ENCODE measurements around the gene PHLPP2.

DNA sequence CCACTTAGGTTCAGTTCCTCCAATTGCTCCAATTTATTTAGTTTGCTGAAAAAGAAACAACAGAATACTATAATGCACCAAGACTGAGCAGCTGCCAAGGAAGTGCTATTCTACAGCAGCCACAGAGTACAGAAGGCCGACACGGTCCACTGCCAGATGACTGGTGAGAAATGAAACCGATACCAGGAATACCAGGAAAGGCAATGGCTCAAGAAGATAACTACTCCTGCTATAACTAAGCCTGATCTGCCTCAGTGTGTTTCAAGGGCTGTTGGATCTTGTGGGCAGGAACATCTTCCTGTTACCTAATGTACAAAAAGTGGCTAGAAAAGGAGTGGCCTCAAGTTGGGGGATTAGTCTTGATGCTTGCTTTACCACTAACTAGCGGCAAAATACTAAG is 65.7 kb downstream of the PHLPP2 start:
- TF ChIP-seq EZH2 (IDR thresholded peaks at IDR 0.05; ENCODE audit: borderline replicate concordance, low read length), result no peak
- TF ChIP-seq, protein P1, sequence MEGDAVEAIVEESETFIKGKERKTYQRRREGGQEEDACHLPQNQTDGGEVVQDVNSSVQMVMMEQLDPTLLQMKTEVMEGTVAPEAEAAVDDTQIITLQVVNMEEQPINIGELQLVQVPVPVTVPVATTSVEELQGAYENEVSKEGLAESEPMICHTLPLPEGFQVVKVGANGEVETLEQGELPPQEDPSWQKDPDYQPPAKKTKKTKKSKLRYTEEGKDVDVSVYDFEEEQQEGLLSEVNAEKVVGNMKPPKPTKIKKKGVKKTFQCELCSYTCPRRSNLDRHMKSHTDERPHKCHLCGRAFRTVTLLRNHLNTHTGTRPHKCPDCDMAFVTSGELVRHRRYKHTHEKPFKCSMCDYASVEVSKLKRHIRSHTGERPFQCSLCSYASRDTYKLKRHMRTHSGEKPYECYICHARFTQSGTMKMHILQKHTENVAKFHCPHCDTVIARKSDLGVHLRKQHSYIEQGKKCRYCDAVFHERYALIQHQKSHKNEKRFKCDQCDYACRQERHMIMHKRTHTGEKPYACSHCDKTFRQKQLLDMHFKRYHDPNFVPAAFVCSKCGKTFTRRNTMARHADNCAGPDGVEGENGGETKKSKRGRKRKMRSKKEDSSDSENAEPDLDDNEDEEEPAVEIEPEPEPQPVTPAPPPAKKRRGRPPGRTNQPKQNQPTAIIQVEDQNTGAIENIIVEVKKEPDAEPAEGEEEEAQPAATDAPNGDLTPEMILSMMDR (conservative IDR thresholded peaks at IDR 0.05 in 1 of 2, IDR thresholded peaks at IDR 0.05 in 1 of 2; ENCODE audit: extremely low read depth in 1 of 2, insufficient read depth in 1 of 2, low read depth in 1 of 2, low read length in 2 of 2), result no peak
